ENCODE results near the gene ABCD1.

GRCh38 chrX:153709726-153710674 is 14.7 kb upstream of the ABCD1 start:
- TF ChIP-seq CTCF (IDR thresholded peaks at IDR 0.05), result no peak
- no peak for TF ChIP-seq POLR2A (IDR thresholded peaks at IDR 0.05)
